Activated B cell treated with CpG ODN at 0.5 μM for 24 hours (primary cell): ENCODE results near the gene C1orf210. TPM values are rescaled to one million over a fixed set of nuclear protein-coding genes. Genes with fewer than 3 reads are reported as not detected.

Source experiments
- ATAC-seq: fragments of 200-7000 bp; cut with Tn5 transposase; one replicate; pipeline ENCODE4 v1.10.0; 2021; ENCODE audit warnings: low read depth, mild to moderate bottlenecking, moderate library complexity
- CTCF ChIA-PET: fragments of 350-600 bp; sonication (Branson Sonifier 250); formaldehyde crosslinking; loops from one replicate; lab custom pipeline; 2021; ENCODE audit warnings: antibody characterized with exemption; lab: Charles Lee
- POLR2A ChIA-PET: fragments of 350-600 bp; sonication (Branson Sonifier 250); formaldehyde crosslinking; loops from one replicate; lab custom pipeline; 2021; ENCODE audit warnings: antibody characterized with exemption; lab: Charles Lee
- DNase-seq: peaks from one replicate; pipeline ENCODE4 v3.0.0; 2022
- H3K27ac Mint-ChIP-seq: one replicate; pipeline ENCODE4 v1.8.0; 2020; ENCODE audit warnings: mixed read lengths
- H3K27me3 Mint-ChIP-seq: one replicate; pipeline ENCODE4 v1.8.0; 2021; ENCODE audit warnings: mixed read lengths
- H3K36me3 Mint-ChIP-seq: one replicate; pipeline ENCODE4 v1.8.0; 2021; ENCODE audit warnings: low read depth, mixed read lengths
- H3K4me1 Mint-ChIP-seq: one replicate; pipeline ENCODE4 v1.8.0; 2021; ENCODE audit warnings: mixed read lengths
- H3K4me3 Mint-ChIP-seq: one replicate; pipeline ENCODE4 v1.8.0; 2020; ENCODE audit warnings: mild to moderate bottlenecking, mixed read lengths
- H3K9me3 Mint-ChIP-seq: one replicate; pipeline ENCODE4 v1.8.0; 2020; ENCODE audit warnings: mixed read lengths
- CTCF ChIP-seq: fragments of 200-600 bp; IDR thresholded peaks from one replicate; pipeline ENCODE4 v1.8.0; 2022; ENCODE audit warnings: antibody characterized with exemption, mild to moderate bottlenecking
- intact Hi-C: fragments of 100-400 bp; cut with micrococcal nuclease; formaldehyde crosslinking; loops from one replicate; pipeline ENCODE4 v1.15.1; 2024
- total RNA-seq: library from RNA; stranded (reverse); gene quantifications from 2 replicates; pipeline ENCODE4 v1.2.3, GENCODE V29; 2022

The C1orf210 gene
- total RNA-seq, 1 donor from 2014 or later = not detected

DNA sequence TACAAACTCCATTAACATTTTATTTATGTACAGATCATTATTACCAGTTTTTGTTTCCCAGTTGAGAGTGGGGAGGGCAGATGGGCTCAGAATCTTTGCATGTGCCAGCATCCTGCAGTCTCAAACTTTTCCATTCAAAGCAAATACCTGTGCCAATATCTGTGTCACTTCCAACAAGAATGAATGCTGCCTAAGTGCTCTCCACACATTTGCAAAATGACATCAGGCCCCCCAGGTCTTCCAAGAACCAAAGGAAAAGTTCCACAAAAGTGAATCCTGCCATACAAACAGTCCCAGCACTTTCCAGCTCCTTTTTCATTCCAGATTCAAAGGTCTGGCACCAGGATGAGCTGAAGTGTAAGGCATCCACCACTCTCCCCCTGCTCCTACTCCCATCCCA is 13.7 kb upstream of the C1orf210 start:
- no peak for TF ChIP-seq CTCF
- intact Hi-C loops = no loop called here

DNA sequence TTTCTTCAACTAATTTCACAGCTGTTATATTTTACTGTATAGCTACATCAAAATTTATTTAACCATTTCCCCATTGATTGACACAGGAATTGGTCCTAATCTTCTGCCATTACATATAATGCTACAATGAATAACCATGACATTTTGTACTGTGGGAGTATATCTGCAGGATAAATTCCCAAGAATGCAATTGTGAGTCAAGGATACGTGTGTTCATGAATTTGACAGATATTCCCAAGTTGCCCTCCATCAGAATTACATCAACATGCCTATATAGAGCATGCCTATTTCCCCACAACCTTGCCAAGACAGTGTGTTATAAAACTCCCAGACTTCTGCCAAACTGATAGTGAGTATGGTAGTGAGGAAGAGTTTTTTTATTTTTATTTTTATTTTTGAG is 12.7 kb upstream of the C1orf210 start:
- ChIA-PET CTCF (no interaction called here), POLR2A (interaction anchor here (0.6 kb wide), 1 partner anchor 401 kb away, joined by 14 read pairs; no protein-coding TSS in a partner anchor)
- Mint-ChIP-seq H3K9me3 (no peaks in the 10 kb centered on the region), H3K27ac (no peak overlapping the region), H3K36me3 (no peaks in the 10 kb centered on the region), H3K27me3 (no peaks in the 10 kb centered on the region), H3K4me1 (no peaks in the 10 kb centered on the region), H3K4me3 (no peak overlapping the region)
- intact Hi-C loops = no loop called here
- DNase-seq = no peak
- no peak for ATAC-seq
- TF ChIP-seq CTCF = no peak

More for the DNA sequence above, 13.7 kb upstream of the C1orf210 start:
- Mint-ChIP-seq H3K9me3 (no peaks in the 10 kb centered on the region), H3K27ac (no peak overlapping the region), H3K36me3 (no peaks in the 10 kb centered on the region), H3K4me1 (no peaks in the 10 kb centered on the region), H3K4me3 (no peak overlapping the region), H3K27me3 (no peaks in the 10 kb centered on the region)
- ChIA-PET CTCF (no interaction called here), POLR2A (no interaction called here)
- ATAC-seq (no peak), DNase-seq (no peak)

DNA sequence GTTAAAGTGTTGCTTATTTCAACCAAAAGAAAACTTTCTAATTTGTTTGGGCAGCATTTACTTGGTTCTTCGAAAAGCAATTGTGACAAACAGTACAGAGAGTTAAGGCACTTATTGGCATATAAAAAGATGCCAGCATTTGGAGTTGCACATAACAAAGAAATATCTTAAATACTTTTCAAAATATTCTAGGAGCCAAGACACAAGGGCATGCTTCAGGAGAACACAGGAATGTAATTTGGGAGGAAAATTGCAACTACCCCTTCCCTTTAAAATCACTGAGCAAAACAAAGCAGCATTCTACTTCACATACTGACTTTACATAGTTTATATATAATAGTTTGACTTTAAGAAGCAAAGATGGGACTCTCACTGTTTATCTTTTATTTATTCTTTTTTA is 10.8 kb upstream of the C1orf210 start:
- Mint-ChIP-seq H3K9me3 (no peaks in the 10 kb centered on the region), H3K4me1 (no peaks in the 10 kb centered on the region), H3K4me3 (no peak overlapping the region), H3K36me3 (no peaks in the 10 kb centered on the region), H3K27ac (no peak overlapping the region), H3K27me3 (no peaks in the 10 kb centered on the region)
- intact Hi-C loops = no loop called here
- TF ChIP-seq CTCF = no peak
- DNase-seq (no peak), ATAC-seq (no peak)
- POLR2A ChIA-PET = no interaction called here
- CTCF ChIA-PET = no interaction called here

GRCh38 chr1:43294761-43295160 is 9.4 kb upstream of the C1orf210 start:
- Mint-ChIP-seq H3K36me3 (no peaks in the 10 kb centered on the region), H3K9me3 (no peaks in the 10 kb centered on the region), H3K4me1 (no peaks in the 10 kb centered on the region), H3K4me3 (no peak overlapping the region), H3K27me3 (no peaks in the 10 kb centered on the region), H3K27ac (no peak overlapping the region)
- ChIA-PET CTCF (no interaction called here), POLR2A (no interaction called here)
- intact Hi-C loops = no loop called here
- ATAC-seq (no peak), DNase-seq (no peak)
- TF ChIP-seq CTCF = no peak

DNA sequence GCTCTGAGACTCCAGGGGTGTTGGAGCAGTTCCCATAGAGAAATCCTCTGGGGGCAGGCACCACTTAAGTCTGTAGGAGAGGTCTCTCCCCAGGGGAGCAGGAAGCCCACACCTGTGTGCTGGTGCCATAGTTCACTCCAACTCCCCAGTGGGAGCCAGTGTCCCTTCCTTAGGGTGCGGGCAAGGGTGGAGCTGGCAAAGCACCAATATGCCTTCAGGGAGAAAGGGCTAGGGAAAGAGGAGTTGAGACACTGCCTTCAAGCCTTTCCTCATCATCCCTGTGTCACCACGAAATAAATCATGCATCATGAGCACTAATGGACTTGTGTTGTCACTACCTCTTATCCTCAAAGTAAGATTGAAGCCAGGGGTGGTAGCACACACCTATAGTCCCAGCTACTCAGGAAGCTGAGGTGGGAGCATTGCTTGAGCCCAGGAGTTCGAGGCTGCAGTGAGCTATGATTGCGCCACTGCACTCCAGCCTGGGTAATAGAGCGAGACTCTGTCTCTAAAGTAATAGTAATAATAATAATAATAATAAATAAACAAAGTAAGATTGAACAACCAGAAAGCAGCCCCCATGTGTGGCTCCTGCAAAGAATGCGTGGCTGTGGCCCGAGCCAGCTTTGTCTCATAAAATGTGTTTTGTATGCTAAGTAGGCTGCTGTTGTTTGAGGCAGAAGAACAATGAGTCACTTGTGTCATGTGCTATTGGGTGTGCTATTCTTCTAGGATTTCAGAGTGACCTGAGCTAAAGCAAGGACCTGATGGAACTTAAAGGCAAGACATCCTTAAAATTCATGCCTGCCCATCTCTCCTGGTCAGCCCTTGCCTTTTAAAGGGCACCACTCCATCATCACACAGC is 8.7 kb upstream of the C1orf210 start:
- no peak overlapping the region for H3K4me3 Mint-ChIP-seq
- TF ChIP-seq CTCF = no peak

More for the DNA sequence above, 8.7 kb upstream of the C1orf210 start:
- no peaks in the 10 kb centered on the region for H3K36me3 Mint-ChIP-seq
- POLR2A ChIA-PET = no interaction called here
- CTCF ChIA-PET = no interaction called here
- no peaks in the 10 kb centered on the region for H3K27me3 Mint-ChIP-seq
- no peaks in the 10 kb centered on the region for H3K9me3 Mint-ChIP-seq
- ATAC-seq (no peak), DNase-seq (no peak)
- intact Hi-C loops = no loop called here
- no peak overlapping the region for H3K27ac Mint-ChIP-seq
- no peaks in the 10 kb centered on the region for H3K4me1 Mint-ChIP-seq
